ENCODE results near the gene RASAL1.

Gene RASAL1

GRCh38 chr12:113070117-113070906 lies 65.2 kb downstream of the RASAL1 start:
- peak; percentile 59 for DNase-seq

- no peak for DNase-seq
Observed at GRCh38 chr12:113069751-113070116, 65.8 kb downstream of the RASAL1 start.

- DNase-seq, result no peak
Observed at GRCh38 chr12:113069149-113069548, 66.4 kb downstream of the RASAL1 start.

GRCh38 chr12:113067987-113068935 lies 67.3 kb downstream of the RASAL1 start:
- no peak for DNase-seq

GRCh38 chr12:113066813-113067400 lies 68.7 kb downstream of the RASAL1 start:
- DNase-seq, result no peak

GRCh38 chr12:113065126-113066007 lies 70.2 kb downstream of the RASAL1 start:
- DNase-seq, result no peak

- no peak for DNase-seq
Observed at GRCh38 chr12:113064395-113065125, 71.0 kb downstream of the RASAL1 start.

GRCh38 chr12:113063396-113064350 lies 71.9 kb downstream of the RASAL1 start:
- DNase-seq, result no peak

- DNase-seq, result no peak
Observed at GRCh38 chr12:113062502-113063395, 72.8 kb downstream of the RASAL1 start.

- DNase-seq, result no peak
Observed at GRCh38 chr12:113061061-113061694, 74.4 kb downstream of the RASAL1 start.

GRCh38 chr12:113060336-113060960 lies 75.1 kb downstream of the RASAL1 start:
- no peak for DNase-seq

- DNase-seq, result no peak
Observed at GRCh38 chr12:113059071-113059595, 76.4 kb downstream of the RASAL1 start.

GRCh38 chr12:113058553-113058952 lies 77.0 kb downstream of the RASAL1 start:
- no peak for DNase-seq

- DNase-seq, result no peak
Observed at GRCh38 chr12:113057565-113058485, 77.7 kb downstream of the RASAL1 start.

GRCh38 chr12:113056631-113057488 lies 78.7 kb downstream of the RASAL1 start, which contains the start of gene DTX1:
Gene DTX1, plus strand, starts transcription at chr12:113056730. Its CDS starts 1,463 bp downstream, at chr12:113058193.
- DNase-seq, result peak; percentile 39

GRCh38 chr12:113056381-113056630 lies 79.3 kb downstream of the RASAL1 start:
- no peak for DNase-seq
